WERI-Rb-1 (cell line): ENCODE data around the gene TRAK2.
"Not testable (repeated sequence)": the region's sequence is repeated elsewhere in the genome, so short reads cannot be mapped to it uniquely, and the experiment has no call there.

Experiments used
- DNase-seq: peaks from one replicate; pipeline ENCODE4 v3.0.0-alpha.2; 2020
- H3K27ac ChIP-seq: fragments of 250-450 bp; sonication (Bioruptor Pico); 2 replicates; pipeline ENCODE4 v1.5.1; 2020; ENCODE audit warnings: mild to moderate bottlenecking, moderate library complexity
- H3K27me3 ChIP-seq: fragments of 250-450 bp; sonication (Bioruptor Pico); 2 replicates; pipeline ENCODE4 v1.5.1; 2021; ENCODE audit warnings: mild to moderate bottlenecking, low read depth, moderate library complexity; ENCODE audit not compliant: insufficient read depth, severe bottlenecking
- H3K36me3 ChIP-seq: fragments of 250-450 bp; sonication (Bioruptor Pico); 2 replicates; pipeline ENCODE4 v1.5.1; 2020; ENCODE audit warnings: mild to moderate bottlenecking, moderate library complexity
- H3K4me3 ChIP-seq: 2 replicates; pipeline ENCODE4 v1.5.1; 2011; ENCODE audit warnings: low read depth, mild to moderate bottlenecking, control low read depth, low read length
- H3K9me3 ChIP-seq: fragments of 250-450 bp; sonication (Bioruptor Pico); 2 replicates; pipeline ENCODE4 v1.5.1; 2021; ENCODE audit warnings: mild to moderate bottlenecking, moderate library complexity; ENCODE audit not compliant: severe bottlenecking
- TF ChIP-seq, protein P1 (sequence below): IDR thresholded peaks from 2 replicates; pipeline ENCODE4 v1.5.1; 2011; ENCODE audit warnings: low read depth, mild to moderate bottlenecking, control low read depth, inconsistent platforms, low read length

Gene TRAK2

GRCh38 chr2:201447086-201447485, 4.2 kb downstream of the TRAK2 start:
- H3K27ac ChIP-seq, result peak overlapping the region; percentile 30
- no peak for DNase-seq
- H3K27me3 ChIP-seq, result no peaks in the 10 kb centered on the region
- peaks cover 11% of the 10 kb centered on the region for H3K36me3 ChIP-seq
- no peak overlapping the region for H3K4me3 ChIP-seq
- TF ChIP-seq, protein P1, sequence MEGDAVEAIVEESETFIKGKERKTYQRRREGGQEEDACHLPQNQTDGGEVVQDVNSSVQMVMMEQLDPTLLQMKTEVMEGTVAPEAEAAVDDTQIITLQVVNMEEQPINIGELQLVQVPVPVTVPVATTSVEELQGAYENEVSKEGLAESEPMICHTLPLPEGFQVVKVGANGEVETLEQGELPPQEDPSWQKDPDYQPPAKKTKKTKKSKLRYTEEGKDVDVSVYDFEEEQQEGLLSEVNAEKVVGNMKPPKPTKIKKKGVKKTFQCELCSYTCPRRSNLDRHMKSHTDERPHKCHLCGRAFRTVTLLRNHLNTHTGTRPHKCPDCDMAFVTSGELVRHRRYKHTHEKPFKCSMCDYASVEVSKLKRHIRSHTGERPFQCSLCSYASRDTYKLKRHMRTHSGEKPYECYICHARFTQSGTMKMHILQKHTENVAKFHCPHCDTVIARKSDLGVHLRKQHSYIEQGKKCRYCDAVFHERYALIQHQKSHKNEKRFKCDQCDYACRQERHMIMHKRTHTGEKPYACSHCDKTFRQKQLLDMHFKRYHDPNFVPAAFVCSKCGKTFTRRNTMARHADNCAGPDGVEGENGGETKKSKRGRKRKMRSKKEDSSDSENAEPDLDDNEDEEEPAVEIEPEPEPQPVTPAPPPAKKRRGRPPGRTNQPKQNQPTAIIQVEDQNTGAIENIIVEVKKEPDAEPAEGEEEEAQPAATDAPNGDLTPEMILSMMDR, result no peak
- no peaks in the 10 kb centered on the region for H3K9me3 ChIP-seq

GRCh38 chr2:201444746-201445465, 6.4 kb downstream of the TRAK2 start:
- Histone ChIP-seq H3K36me3 (peaks cover 6% of the 10 kb centered on the region), H3K27ac (no peak overlapping the region), H3K9me3 (no peaks in the 10 kb centered on the region), H3K27me3 (no peaks in the 10 kb centered on the region), H3K4me3 (no peak overlapping the region)
- TF ChIP-seq, protein P1, result no peak
- DNase-seq, result no peak

GRCh38 chr2:201441409-201441808, 9.8 kb downstream of the TRAK2 start:
- Histone ChIP-seq H3K4me3 (no peak overlapping the region), H3K36me3 (peaks cover 7% of the 10 kb centered on the region), H3K27me3 (no peaks in the 10 kb centered on the region), H3K27ac (no peak overlapping the region), H3K9me3 (no peaks in the 10 kb centered on the region)
- DNase-seq, result no peak
- TF ChIP-seq, protein P1, result no peak

- no peak for DNase-seq
- Histone ChIP-seq H3K4me3 (no peak overlapping the region), H3K27me3 (no peaks in the 10 kb centered on the region), H3K9me3 (no peaks in the 10 kb centered on the region), H3K27ac (no peak overlapping the region), H3K36me3 (peaks cover 7% of the 10 kb centered on the region)
- TF ChIP-seq, protein P1, result no peak
Measured at GRCh38 chr2:201440182-201440581, 11.1 kb downstream of the TRAK2 start.

DNA sequence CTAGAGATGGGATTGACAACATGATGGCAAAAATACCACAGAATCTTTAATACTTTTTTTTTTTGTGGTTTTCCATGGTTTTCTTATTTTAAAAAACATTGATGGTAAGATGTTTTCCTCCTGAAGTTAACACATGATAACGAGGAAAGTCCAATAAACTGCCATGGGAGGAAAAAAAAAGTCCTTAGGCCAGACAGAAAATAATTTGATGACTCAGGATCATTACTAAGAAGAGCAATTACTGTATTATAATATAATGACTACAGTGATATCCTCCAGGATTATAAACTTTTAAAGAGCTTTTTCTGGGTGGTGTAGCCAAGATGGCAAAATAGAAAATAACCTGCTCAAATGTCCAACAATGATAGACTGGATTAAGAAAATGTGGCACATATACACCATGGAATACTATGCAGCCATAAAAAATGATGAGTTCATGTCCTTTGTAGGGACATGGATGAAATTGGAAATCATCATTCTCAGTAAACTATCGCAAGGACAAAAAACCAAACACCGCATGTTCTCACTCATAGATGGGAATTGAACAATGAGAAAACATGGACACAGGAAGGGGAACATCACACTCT, 11.8 kb downstream of the TRAK2 start:
- DNase-seq, H3K27me3 ChIP-seq, H3K36me3 ChIP-seq, H3K27ac ChIP-seq, H3K4me3 ChIP-seq, H3K9me3 ChIP-seq: not testable (repeated sequence)

DNA sequence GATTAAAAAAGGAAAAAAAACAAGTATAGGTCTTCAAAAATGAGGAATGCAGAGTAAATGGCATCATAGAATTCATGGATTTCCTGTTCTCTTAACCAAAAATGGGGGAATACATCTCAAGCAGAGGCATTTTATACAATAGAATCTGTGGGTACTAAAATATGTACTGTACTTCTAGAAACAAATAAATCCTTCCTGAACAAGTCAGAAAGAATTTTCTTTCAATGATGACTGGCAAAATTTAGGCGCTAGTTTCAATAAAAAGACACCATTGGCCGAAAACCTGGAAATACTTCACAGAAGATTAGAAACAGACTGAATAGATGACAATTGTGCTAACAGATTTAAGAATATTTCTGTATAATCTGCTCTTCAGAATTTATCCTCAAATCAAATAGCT, 15.1 kb downstream of the TRAK2 start:
- H3K9me3 ChIP-seq, result no peaks in the 10 kb centered on the region
- TF ChIP-seq, protein P1, result no peak
- no peak overlapping the region for H3K4me3 ChIP-seq
- H3K27ac ChIP-seq, result no peak overlapping the region
- no peaks in the 10 kb centered on the region for H3K27me3 ChIP-seq
- DNase-seq, result no peak
- peaks cover 13% of the 10 kb centered on the region for H3K36me3 ChIP-seq
